ENCODE data around the gene LYRM9.
"Not testable (repeated sequence)": the region's sequence is repeated elsewhere in the genome, so short reads cannot be mapped to it uniquely, and the experiment has no call there.

LYRM9 gene

GRCh38 chr17:27872776-27873175, 20.4 kb downstream of the LYRM9 start:
- no peak for DNase-seq

DNA sequence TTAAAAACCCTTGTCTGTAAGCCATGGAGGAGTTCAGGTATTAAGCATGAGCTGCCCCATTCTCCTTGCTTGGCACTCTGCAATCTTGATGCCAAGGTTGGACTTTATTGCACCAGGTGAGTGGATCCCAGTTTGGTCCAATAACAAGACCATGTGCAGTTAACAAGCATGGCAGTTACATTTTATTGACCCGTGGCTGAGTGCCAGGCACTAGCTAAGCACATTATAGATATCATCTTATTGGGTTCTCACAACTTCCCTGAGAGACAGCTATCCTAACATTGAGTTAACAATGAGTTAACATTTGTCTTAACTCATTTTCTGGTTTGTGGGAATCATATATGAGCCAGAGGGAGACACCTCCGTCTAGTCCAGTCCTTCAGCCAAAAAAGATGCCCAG, 21.8 kb downstream of the LYRM9 start:
- DNase-seq = no peak

DNA sequence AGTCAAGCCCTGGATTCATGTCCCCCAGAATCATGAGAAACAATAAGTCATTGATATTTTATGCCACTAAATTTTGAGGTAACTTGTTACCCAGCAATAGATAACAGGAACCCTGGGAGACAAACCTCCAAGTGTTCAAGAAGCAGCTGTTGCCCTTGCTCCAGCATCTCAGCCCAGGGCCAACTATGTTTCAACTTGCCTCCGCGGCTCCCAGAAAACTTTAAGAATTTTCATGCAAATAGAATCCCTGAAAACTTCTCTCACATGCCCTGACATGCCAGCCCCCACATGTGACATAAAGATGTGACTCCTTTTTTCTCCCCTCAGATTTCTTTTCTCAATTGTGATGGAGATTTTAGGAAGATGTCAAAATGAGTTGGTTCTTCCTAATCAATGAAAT, 22.8 kb downstream of the LYRM9 start:
- DNase-seq = no peak

DNA sequence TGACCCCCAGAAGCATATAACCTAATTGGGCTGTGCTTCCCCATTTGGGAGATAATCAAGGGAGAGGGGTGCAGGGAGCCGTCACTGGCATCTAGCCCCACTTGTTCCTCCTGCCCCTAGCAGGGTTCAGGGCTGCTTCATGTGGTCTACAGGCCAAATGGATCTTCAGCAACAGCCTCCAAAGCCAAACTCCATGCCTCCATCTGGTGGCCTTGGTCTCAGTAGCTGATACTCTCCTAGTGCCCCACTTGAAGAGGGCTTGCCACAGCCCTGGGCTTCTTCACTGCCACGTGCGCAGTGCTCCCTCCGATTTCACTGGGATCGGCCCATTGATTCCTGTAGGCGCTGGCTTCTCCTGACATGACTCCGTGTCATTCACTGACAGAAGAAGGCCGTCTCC, 24.6 kb downstream of the LYRM9 start:
- DNase-seq = no peak

- DNase-seq = no peak
These were observed 30.3 kb downstream of the LYRM9 start for GRCh38 chr17:27862840-27863239.

- DNase-seq = no peak
These were observed 31.2 kb downstream of the LYRM9 start for GRCh38 chr17:27862004-27862403.

GRCh38 chr17:27860971-27861664, 32.0 kb downstream of the LYRM9 start:
- DNase-seq = no peak

- no peak for DNase-seq
These were observed 34.4 kb downstream of the LYRM9 start for GRCh38 chr17:27858621-27859305.

GRCh38 chr17:27856676-27857432, 36.3 kb downstream of the LYRM9 start:
- no peak for DNase-seq

DNA sequence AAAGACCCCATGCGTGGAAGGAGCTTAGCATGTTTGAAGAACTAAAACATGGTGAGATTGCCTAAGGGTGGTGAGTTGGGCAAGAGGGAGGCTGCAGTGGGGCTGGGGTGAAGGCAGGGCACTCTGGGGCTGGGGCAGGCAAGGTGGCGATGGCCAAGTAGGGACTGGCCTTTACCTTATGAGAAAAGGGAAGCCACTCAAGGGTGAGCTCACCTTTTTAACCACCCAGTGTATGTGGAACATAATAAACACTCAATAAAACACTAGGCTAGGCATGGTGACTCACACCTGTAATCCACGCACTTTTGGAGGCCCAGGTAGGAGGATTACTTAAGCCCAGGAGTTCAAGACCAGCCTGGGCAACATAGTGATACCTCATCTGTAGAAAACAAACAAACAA, 37.7 kb downstream of the LYRM9 start:
- no peak for DNase-seq

- DNase-seq = no peak
These were observed 39.0 kb downstream of the LYRM9 start for GRCh38 chr17:27854163-27854562.

GRCh38 chr17:27853091-27853490, 40.1 kb downstream of the LYRM9 start:
- no peak for DNase-seq

GRCh38 chr17:27849474-27850185, 43.5 kb downstream of the LYRM9 start:
- DNase-seq = no peak

DNA sequence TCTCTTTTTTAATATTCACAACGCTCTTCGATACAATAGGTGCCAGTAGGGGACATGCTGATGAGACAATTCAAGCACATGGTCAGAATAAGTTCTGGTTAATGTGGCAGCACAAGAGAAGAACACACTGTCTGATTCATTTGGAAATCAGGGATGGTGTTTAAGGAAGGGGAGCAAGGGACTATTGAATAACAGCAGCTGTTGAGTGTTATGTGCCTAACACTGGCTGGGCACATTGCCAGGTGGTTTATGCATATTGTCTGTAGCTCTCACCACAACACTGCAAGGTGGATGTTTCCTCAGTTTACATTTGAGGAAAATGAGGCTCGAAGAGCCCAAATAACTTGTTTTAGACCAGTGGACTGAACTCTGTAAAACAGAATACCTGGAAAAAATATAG, 44.2 kb downstream of the LYRM9 start:
- no peak for DNase-seq

GRCh38 chr17:27846808-27847307, 46.3 kb downstream of the LYRM9 start:
- DNase-seq = not testable (repeated sequence)

DNA sequence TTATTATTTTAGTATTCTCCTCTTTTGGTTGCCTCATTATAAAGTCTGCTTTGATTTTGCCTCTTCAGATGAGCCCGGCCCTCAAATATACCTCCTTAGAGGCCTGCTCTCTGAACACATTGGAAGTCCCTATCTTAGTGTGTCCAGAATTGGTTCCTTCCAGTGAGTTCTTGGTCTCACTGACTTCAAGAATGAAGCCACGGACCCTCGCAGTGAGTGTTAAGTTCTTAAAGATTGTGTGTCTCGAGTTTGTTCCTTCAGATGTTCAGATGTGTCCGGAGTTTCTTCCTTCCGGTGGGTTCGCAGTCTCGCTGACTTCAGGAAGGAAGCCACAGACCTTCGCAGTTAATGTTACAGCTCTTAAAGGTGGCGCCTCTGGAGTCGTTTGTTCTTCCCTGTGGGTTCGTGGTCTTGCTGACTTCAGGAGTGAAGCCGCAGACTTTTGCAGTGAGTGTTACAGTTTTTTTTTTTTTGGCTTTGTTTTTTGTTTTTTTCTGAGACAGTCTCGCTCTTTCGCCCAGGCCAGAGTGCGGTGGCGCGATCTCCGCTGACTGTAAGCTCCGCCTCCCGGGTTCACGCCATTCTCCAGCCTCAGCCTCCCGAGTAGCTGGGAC, 47.0 kb downstream of the LYRM9 start:
- DNase-seq = peak; percentile 36

DNA sequence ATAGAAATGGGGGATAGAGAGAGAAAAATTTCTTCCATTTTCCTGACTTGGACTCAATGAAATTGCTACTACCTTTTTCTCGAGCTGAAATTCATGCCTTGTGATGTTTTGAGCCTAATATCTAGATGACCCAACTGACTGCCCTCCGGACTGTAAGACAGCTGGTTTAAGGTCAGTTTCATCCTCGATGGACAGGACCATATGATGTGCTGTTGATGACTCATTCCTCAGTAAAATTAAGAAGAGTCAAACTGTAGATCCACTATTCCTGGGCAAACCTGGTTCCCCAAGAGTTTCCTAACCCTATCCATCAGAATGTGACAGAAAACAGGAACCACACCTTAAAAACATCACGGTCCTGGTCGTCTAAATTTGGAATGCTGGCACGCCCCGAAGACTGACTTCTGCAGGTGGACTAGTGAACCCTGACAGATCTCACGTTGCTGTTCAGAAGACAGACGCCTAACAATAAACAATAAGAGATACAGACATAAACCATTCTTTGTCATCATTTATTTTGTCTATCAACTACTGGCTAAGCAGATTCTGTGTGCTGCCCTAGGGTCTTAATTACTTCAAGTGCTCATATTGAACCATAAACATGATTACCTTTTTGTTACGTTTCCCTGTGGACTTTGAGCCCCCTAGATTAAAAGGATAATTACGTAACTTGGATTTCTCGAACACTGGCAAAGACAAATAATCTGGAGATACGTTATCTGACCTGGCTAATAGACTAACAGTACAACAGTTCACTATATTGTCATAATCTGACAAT, 47.7 kb downstream of the LYRM9 start:
- DNase-seq = no peak

- no peak for DNase-seq
These were observed 52.5 kb downstream of the LYRM9 start for GRCh38 chr17:27840688-27841087.

DNA sequence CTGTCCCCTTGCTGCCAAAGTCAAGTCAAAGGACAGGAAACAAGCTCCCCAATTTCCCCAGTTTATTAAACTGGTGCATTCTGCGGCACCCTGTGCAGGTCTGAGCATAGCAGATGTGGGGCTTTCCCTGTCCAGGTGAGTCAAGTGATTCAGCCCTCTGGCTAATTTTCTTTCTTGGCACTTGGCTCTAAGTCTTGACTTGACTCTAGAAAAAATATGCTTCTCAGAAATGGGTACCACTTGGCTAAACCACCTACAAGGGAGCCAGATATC, 52.8 kb downstream of the LYRM9 start:
- not testable (repeated sequence) for DNase-seq

DNA sequence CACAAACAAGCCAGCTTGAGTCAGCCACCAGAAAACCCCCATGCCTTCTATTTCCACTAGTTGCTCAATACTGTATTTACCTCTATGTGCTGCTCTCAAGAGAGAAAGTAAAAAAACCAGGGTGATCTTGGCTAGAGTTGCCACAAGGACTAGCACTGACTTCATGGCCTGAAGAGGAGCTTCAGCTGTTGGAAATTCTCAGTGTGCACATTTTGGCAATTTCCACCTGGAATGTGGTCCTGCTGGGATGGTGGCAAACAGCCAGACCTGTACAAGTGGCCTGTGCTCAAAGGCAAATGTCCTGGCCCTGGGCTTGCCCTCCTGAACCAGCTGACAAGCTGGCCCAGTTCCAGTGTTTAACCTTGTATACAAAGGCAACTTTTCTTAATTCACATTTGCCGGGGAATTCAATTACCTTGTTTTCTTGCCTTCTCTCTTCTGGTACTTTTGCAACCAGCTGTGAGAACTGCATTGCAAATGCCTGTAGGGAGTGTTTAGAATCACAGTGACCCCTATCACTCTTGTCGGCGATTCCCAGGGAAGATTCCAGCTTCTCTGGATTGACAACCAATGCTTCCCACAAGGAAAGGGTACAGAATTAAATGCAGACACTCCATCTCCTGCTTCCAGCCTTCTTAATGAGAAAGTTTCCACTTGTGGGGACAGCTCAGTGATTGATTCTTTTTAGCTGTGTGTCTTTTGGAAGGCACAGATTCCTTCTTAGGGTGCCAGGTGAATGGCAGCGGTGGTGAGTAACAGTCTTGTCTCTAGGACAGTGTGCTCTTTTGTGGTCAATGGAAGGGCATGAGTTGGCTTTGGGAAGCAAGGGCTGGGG, 53.4 kb downstream of the LYRM9 start:
- not testable (repeated sequence) for DNase-seq

DNA sequence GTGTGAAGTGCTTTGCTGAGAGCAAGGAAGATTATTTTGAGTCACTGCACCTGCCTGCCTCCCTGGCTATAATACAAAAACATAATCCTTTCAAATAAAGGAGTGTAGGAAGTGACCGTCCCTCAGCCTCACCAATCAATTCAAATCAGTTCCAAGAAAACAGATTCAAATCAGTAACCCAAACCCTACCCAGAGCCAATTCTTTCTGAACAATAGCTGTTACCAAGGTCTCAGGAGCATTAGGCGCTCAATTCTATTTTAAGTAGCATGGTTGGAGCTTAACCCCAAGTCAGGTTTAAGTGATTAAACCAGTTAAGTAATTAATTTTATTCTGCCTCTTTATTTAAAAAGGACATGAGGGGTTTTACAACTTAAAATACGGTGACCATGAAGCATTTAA, 54.6 kb downstream of the LYRM9 start:
- DNase-seq = not testable (repeated sequence)
